ENCODE results near the gene GDPD5. TPM values are rescaled to one million over a fixed set of nuclear protein-coding genes. Genes with fewer than 3 reads are reported as not detected.

The GDPD5 gene
- total and polyA plus RNA-seq, 2 donors (not counting 1 experiment from before 2014, with no cell fraction given), result 59.1 to 102 TPM

DNA sequence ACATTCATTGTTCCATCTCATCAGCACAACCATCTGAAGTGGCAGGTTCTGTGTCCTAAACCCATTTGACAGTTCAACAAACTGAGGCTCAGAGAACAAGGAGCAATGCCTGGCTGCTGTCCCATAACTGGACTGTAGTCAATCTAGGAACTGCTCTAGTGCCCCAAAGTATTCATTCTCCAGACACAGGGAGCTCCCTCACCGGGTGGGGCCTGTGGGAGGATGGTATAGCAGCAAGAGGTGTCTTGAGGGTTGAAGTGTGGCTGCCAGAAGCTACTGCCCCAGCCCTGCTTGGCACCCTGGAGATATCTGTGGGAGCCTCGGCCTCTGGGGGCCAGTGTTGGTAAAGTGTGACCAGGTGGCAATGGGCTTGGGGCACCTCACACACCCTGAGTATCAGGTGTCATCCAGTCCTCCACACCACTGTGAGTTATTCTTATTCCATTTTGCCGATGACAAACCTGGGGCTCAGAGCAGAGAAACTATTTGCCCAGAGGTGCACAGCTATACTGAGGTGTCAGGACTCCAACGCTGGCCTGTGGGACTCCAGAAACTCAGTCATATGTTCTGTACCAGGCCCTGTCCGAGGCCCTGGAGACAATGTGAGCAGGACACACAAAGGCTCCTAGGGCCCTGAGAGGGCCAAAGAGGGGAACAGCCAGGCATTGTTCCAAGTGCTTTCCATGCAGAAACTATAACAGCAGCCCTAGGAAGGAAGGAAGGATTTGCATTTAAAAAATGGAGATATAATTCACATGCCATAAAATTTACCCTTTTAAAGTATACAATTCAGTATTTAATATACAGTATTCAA lies 46.8 kb downstream of the GDPD5 start:
- no peak for DNase-seq
- Histone ChIP-seq H3K4me3 (ENCODE audit: control extremely low read depth in 1 of 5, extremely low read depth in 1 of 5, insufficient read depth in 1 of 5, low read depth in 2 of 5, low read length in 4 of 5) (no peak overlapping the region), H3K27ac (ENCODE audit: low read length in 2 of 2) (no peak overlapping the region), H3K4me2 (replicated peaks; ENCODE audit: low read depth, low read length, poor library complexity, severe bottlenecking) (no peak overlapping the region), H3K9ac (ENCODE audit: low read length) (no peak overlapping the region), H3K9me3 (ENCODE audit: control extremely low read depth in 1 of 3, control insufficient read depth in 2 of 3, insufficient read depth in 1 of 3, low read length in 2 of 3) (no peaks in the 10 kb centered on the region), H3K4me1 (ENCODE audit: control insufficient read depth in 2 of 2, insufficient read depth in 2 of 2, low read length in 2 of 2) (peaks cover 0 to 10% of the 10 kb centered on the region in 2 donors), H3K36me3 (replicated peaks in 1 of 2; ENCODE audit: control extremely low read depth in 1 of 2, control insufficient read depth in 1 of 2, extremely low read depth in 1 of 2, insufficient read depth in 2 of 2, low read length in 1 of 2) (no peaks in the 10 kb centered on the region), H3K79me2 (ENCODE audit: control insufficient read depth, insufficient read depth, low read length) (no peaks in the 10 kb centered on the region), H4K20me1 (ENCODE audit: control insufficient read depth, insufficient read depth, low read length, poor library complexity, severe bottlenecking) (no peaks in the 10 kb centered on the region), H3K27me3 (replicated peaks in 1 of 4; ENCODE audit: control extremely low read depth in 1 of 4, control insufficient read depth in 3 of 4, insufficient read depth in 4 of 4, low read length in 3 of 4) (no peaks in the 10 kb centered on the region), H2AFZ (ENCODE audit: insufficient read depth, low read depth, low read length, poor library complexity, severe bottlenecking) (no peak overlapping the region)
- ATAC-seq (ENCODE audit: low read depth), result no peak
- H3K4me1 Mint-ChIP-seq, result peaks cover 19% of the 10 kb centered on the region
- H3K4me3 Mint-ChIP-seq, result no peak overlapping the region
- no peaks in the 10 kb centered on the region for H3K27me3 Mint-ChIP-seq
- intact Hi-C loops (cut with micrococcal nuclease), result no loop called here
- ChIA-PET CTCF (no interaction called here), POLR2A (no interaction called here)
- H3K9me3 Mint-ChIP-seq (ENCODE audit: insufficient read depth), result no peaks in the 10 kb centered on the region
- H3K27ac Mint-ChIP-seq, result no peak overlapping the region
- 98% methylated on average over 3 of the region's 5 CpGs for WGBS (ENCODE audit: insufficient coverage)
- no peak for TF ChIP-seq EZH2 (IDR thresholded peaks at IDR 0.05; ENCODE audit: borderline replicate concordance, insufficient read depth, low read depth, low read length, poor library complexity, severe bottlenecking)
- TF ChIP-seq, protein P1, sequence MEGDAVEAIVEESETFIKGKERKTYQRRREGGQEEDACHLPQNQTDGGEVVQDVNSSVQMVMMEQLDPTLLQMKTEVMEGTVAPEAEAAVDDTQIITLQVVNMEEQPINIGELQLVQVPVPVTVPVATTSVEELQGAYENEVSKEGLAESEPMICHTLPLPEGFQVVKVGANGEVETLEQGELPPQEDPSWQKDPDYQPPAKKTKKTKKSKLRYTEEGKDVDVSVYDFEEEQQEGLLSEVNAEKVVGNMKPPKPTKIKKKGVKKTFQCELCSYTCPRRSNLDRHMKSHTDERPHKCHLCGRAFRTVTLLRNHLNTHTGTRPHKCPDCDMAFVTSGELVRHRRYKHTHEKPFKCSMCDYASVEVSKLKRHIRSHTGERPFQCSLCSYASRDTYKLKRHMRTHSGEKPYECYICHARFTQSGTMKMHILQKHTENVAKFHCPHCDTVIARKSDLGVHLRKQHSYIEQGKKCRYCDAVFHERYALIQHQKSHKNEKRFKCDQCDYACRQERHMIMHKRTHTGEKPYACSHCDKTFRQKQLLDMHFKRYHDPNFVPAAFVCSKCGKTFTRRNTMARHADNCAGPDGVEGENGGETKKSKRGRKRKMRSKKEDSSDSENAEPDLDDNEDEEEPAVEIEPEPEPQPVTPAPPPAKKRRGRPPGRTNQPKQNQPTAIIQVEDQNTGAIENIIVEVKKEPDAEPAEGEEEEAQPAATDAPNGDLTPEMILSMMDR (IDR thresholded peaks at IDR 0.05), result no peak

DNA sequence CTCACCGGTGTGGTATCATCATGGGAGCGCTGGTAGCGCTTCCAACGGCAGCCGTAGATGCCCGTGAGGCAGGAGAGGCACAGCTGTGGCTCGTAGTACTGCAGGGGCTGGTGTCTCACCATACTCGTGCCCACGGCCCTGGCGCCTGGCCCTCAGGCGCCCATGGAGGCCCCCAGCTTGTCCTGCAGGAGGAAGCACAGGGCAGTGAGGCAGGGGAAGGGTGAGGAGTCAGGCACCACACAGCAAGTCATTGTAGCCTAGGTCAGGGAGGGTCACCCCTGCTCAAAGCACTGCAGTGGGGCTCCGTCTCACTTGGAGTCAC lies 48.2 kb downstream of the GDPD5 start:
- no peak overlapping the region for H3K9ac ChIP-seq (ENCODE audit: low read length)
- WGBS (ENCODE audit: insufficient coverage), result 95% methylated on average over 12 of the region's 12 CpGs
- no peaks in the 10 kb centered on the region for H3K79me2 ChIP-seq (ENCODE audit: control insufficient read depth, insufficient read depth, low read length)
- H3K4me3 ChIP-seq (ENCODE audit: control extremely low read depth in 1 of 5, extremely low read depth in 1 of 5, insufficient read depth in 1 of 5, low read depth in 2 of 5, low read length in 4 of 5), result no peak overlapping the region
- ChIA-PET CTCF (no interaction called here), POLR2A (no interaction called here)
- Mint-ChIP-seq H3K27ac (no peak overlapping the region), H3K9me3 (ENCODE audit: insufficient read depth) (no peaks in the 10 kb centered on the region), H3K4me1 (peaks cover 19% of the 10 kb centered on the region), H3K27me3 (no peaks in the 10 kb centered on the region), H3K4me3 (no peak overlapping the region)
- intact Hi-C loops (cut with micrococcal nuclease), result no loop called here
- H2AFZ ChIP-seq (ENCODE audit: insufficient read depth, low read depth, low read length, poor library complexity, severe bottlenecking), result no peak overlapping the region
- H3K36me3 ChIP-seq (replicated peaks in 1 of 2; ENCODE audit: control extremely low read depth in 1 of 2, control insufficient read depth in 1 of 2, extremely low read depth in 1 of 2, insufficient read depth in 2 of 2, low read length in 1 of 2), result no peaks in the 10 kb centered on the region
- no peaks in the 10 kb centered on the region for H3K27me3 ChIP-seq (replicated peaks in 1 of 4; ENCODE audit: control extremely low read depth in 1 of 4, control insufficient read depth in 3 of 4, insufficient read depth in 4 of 4, low read length in 3 of 4)
- ATAC-seq (ENCODE audit: low read depth) (no peak), DNase-seq (no peak)
- H4K20me1 ChIP-seq (ENCODE audit: control insufficient read depth, insufficient read depth, low read length, poor library complexity, severe bottlenecking), result no peaks in the 10 kb centered on the region
- H3K4me1 ChIP-seq (ENCODE audit: control insufficient read depth in 2 of 2, insufficient read depth in 2 of 2, low read length in 2 of 2), result peaks cover 0 to 10% of the 10 kb centered on the region in 2 donors
- TF ChIP-seq, protein P1 (IDR thresholded peaks at IDR 0.05), result no peak
- no peak for TF ChIP-seq EZH2 (IDR thresholded peaks at IDR 0.05; ENCODE audit: borderline replicate concordance, insufficient read depth, low read depth, low read length, poor library complexity, severe bottlenecking)
- H3K4me2 ChIP-seq (replicated peaks; ENCODE audit: low read depth, low read length, poor library complexity, severe bottlenecking), result no peak overlapping the region
- no peaks in the 10 kb centered on the region for H3K9me3 ChIP-seq (ENCODE audit: control extremely low read depth in 1 of 3, control insufficient read depth in 2 of 3, insufficient read depth in 1 of 3, low read length in 2 of 3)
- no peak overlapping the region for H3K27ac ChIP-seq (ENCODE audit: low read length in 2 of 2)
